Loucy (cell line): Measurements from ENCODE around the gene TMIE.

ENCODE experiments used
- H2AFZ ChIP-seq: fragments of 200-600 bp; sonication (generic); 2 replicates; pipeline ENCODE4 v1.6.0; 2016; ENCODE audit warnings: antibody characterized with exemption, mild to moderate bottlenecking, low read length, moderate library complexity
- H3F3A ChIP-seq: fragments of 200-600 bp; 2 replicates; pipeline ENCODE4 v1.6.0; 2016; ENCODE audit warnings: antibody characterized with exemption, low read depth, mild to moderate bottlenecking
- H3K27me3 ChIP-seq: fragments of 200-600 bp; sonication (generic); 2 replicates; pipeline ENCODE4 v1.6.1; 2014; ENCODE audit warnings: low read length, mild to moderate bottlenecking; ENCODE audit not compliant: insufficient read depth, poor library complexity, severe bottlenecking
- H3K36me3 ChIP-seq: fragments of 200-600 bp; sonication (generic); 2 replicates; pipeline ENCODE4 v1.6.1; 2016; ENCODE audit warnings: low read length; ENCODE audit not compliant: insufficient read depth
- H3K4me1 ChIP-seq: fragments of 200-600 bp; sonication (generic); 2 replicates; pipeline ENCODE4 v1.5.1; 2014; ENCODE audit warnings: low read length, mild to moderate bottlenecking; ENCODE audit not compliant: insufficient read depth, poor library complexity, severe bottlenecking
- H3K4me2 ChIP-seq: fragments of 200-600 bp; sonication (generic); 2 replicates; pipeline ENCODE4 v1.6.0; 2014; ENCODE audit warnings: antibody characterized with exemption, low read length, low read depth, mild to moderate bottlenecking; ENCODE audit not compliant: poor library complexity, severe bottlenecking
- H3K4me3 ChIP-seq: fragments of 200-600 bp; sonication (generic); 2 replicates; pipeline ENCODE4 v1.5.1; 2014; ENCODE audit warnings: low read length, mild to moderate bottlenecking, mixed read lengths; ENCODE audit not compliant: poor library complexity, severe bottlenecking
- H3K79me2 ChIP-seq: fragments of 200-600 bp; sonication (generic); 2 replicates; pipeline ENCODE4 v1.6.1; 2014; ENCODE audit warnings: low read length; ENCODE audit not compliant: insufficient read depth
- H3K9ac ChIP-seq: fragments of 200-600 bp; sonication (generic); 2 replicates; pipeline ENCODE4 v1.6.0; 2014; ENCODE audit warnings: mild to moderate bottlenecking, low read depth, low read length, moderate library complexity; ENCODE audit not compliant: poor library complexity, severe bottlenecking
- H3K9me2 ChIP-seq: fragments of 200-600 bp; sonication (generic); replicated peaks from 2 replicates; pipeline ENCODE4 v1.6.1; 2016; ENCODE audit warnings: low read depth, low read length, mixed read lengths
- H3K9me3 ChIP-seq: fragments of 200-600 bp; sonication (generic); 2 replicates; pipeline ENCODE4 v1.6.1; 2014; ENCODE audit warnings: mild to moderate bottlenecking, antibody characterized with exemption, low read length, low read depth; ENCODE audit not compliant: insufficient read depth
- H4K20me1 ChIP-seq: fragments of 200-600 bp; sonication (generic); 2 replicates; pipeline ENCODE4 v1.6.0; 2014; ENCODE audit warnings: antibody characterized with exemption, low read length, mild to moderate bottlenecking; ENCODE audit not compliant: insufficient read depth, poor library complexity, severe bottlenecking
- CTCF ChIP-seq: fragments of 200-600 bp; sonication (generic); conservative IDR thresholded peaks from 2 replicates; pipeline ENCODE4 v1.5.1; 2014; ENCODE audit warnings: mild to moderate bottlenecking, antibody characterized with exemption, low read length
- EZH2phosphoT487 ChIP-seq: fragments of 200-600 bp; IDR thresholded peaks from 2 replicates; pipeline ENCODE4 v1.6.1; 2018; ENCODE audit warnings: antibody characterized with exemption, mild to moderate bottlenecking, moderate library complexity, borderline replicate concordance

TMIE gene

DNA sequence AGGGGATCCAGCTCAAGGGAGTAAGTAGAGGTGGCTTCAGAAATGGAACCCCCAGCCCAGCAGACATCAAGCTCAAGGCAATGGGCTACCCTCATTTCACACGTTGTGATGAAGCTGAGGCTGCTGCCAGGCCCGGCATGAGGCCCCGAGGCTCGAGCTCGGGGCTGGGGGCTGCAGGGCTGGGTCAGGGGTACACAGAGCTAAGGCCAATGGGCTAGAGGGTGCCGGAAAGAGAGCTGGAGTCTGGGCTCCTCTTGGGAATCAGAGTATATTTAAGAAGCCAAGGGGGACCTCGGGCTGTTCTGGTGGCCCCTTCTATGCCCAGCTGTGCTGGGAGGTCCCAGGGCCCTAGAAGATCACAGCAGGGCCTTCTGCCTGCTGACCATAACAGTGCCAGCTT is 9.0 kb downstream of the TMIE start:
- H3K4me3 ChIP-seq, result no peak overlapping the region
- no peaks in the 10 kb centered on the region for H3K9me3 ChIP-seq
- H3K9me2 ChIP-seq, result no peaks in the 10 kb centered on the region
- no peaks in the 10 kb centered on the region for H3K36me3 ChIP-seq
- no peak overlapping the region for H3K9ac ChIP-seq
- H3K4me1 ChIP-seq, result no peaks in the 10 kb centered on the region
- no peaks in the 10 kb centered on the region for H4K20me1 ChIP-seq
- no peak for TF ChIP-seq EZH2phosphoT487
- TF ChIP-seq CTCF, result no peak
- no peaks in the 10 kb centered on the region for H3K79me2 ChIP-seq
- H3K4me2 ChIP-seq, result no peak overlapping the region
- H3K27me3 ChIP-seq, result no peaks in the 10 kb centered on the region
- H3F3A ChIP-seq, result no peaks in the 10 kb centered on the region
- no peak overlapping the region for H2AFZ ChIP-seq

GRCh38 chr3:46710671-46711295 is 9.6 kb downstream of the TMIE start:
- Histone ChIP-seq H4K20me1 (no peaks in the 10 kb centered on the region), H3K4me1 (no peaks in the 10 kb centered on the region), H3F3A (no peaks in the 10 kb centered on the region), H3K9me2 (no peaks in the 10 kb centered on the region), H3K79me2 (no peaks in the 10 kb centered on the region), H3K9ac (no peak overlapping the region), H3K4me3 (no peak overlapping the region), H2AFZ (no peak overlapping the region), H3K9me3 (no peaks in the 10 kb centered on the region), H3K27me3 (no peaks in the 10 kb centered on the region), H3K4me2 (no peak overlapping the region), H3K36me3 (no peaks in the 10 kb centered on the region)
- no peak for TF ChIP-seq CTCF
- no peak for TF ChIP-seq EZH2phosphoT487

GRCh38 chr3:46711305-46711704 is 10.1 kb downstream of the TMIE start:
- no peak overlapping the region for H3K9ac ChIP-seq
- H3K36me3 ChIP-seq, result no peaks in the 10 kb centered on the region
- no peaks in the 10 kb centered on the region for H3K9me3 ChIP-seq
- no peaks in the 10 kb centered on the region for H3K4me1 ChIP-seq
- no peaks in the 10 kb centered on the region for H3F3A ChIP-seq
- H4K20me1 ChIP-seq, result no peaks in the 10 kb centered on the region
- H3K79me2 ChIP-seq, result no peaks in the 10 kb centered on the region
- H3K4me2 ChIP-seq, result no peak overlapping the region
- H2AFZ ChIP-seq, result no peak overlapping the region
- H3K9me2 ChIP-seq, result no peaks in the 10 kb centered on the region
- no peaks in the 10 kb centered on the region for H3K27me3 ChIP-seq
- TF ChIP-seq CTCF (no peak), EZH2phosphoT487 (no peak)
- H3K4me3 ChIP-seq, result no peak overlapping the region
